ENCODE measurements around the gene C1QTNF6.
"Not testable (repeated sequence)": the region's sequence is repeated elsewhere in the genome, so short reads cannot be mapped to it uniquely, and the experiment has no call there.

Gene C1QTNF6

GRCh38 chr22:37187891-37188761 is at the start of gene C1QTNF6:
TSS of gene C1QTNF6 (minus strand) at chr22:37188247. CDS start at chr22:37188213, 34 bp downstream.
- no peak for DNase-seq (ENCODE audit: low read depth in 2 of 2, low spot score in 1 of 2)

DNA sequence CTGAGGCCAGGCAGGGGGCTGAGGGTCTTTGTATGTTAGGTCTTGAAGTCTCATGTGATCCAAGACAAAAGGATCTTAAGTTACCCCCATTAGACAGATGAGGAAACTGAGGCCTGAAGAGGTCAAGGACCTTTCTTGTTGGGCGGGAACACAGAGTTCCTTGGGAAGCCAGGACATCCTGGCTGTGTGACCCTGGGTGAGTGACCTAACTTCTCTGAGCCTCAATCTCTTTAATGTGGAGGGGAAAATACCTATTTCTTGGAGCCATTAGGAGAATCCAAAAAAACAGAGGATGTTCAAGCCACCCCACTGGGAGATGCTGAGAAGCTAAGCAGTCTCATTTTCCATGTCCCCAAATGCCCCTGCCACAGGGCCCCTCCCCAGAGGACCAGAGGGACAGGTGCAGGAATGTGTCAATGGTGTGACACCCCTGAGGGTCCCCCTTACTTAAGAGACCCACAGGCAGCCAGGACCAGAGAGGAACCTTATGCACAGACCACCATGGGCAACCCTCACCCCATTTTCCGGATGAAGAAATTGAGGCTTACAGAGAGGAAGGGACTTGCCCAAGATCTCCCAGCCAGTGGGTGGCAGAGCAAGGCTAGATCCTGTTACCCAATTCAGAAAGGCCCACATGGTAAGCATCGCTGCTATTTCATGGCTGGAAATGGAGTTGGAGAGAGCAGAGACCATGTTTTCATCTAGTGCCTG is 48.0 kb upstream of the C1QTNF6 start:
- DNase-seq (ENCODE audit: low read depth in 2 of 2, low spot score in 1 of 2), result no peak

GRCh38 chr22:37234736-37235711 is 47.0 kb upstream of the C1QTNF6 start:
- DNase-seq (ENCODE audit: low read depth in 2 of 2, low spot score in 1 of 2), result no peak

GRCh38 chr22:37233751-37234631 is 45.9 kb upstream of the C1QTNF6 start:
- DNase-seq (ENCODE audit: low read depth in 2 of 2, low spot score in 1 of 2), result no peak

- DNase-seq (ENCODE audit: low read depth in 2 of 2, low spot score in 1 of 2), result not testable (repeated sequence)
Observed at GRCh38 chr22:37233371-37233750, 45.3 kb upstream of the C1QTNF6 start.

- DNase-seq (ENCODE audit: low read depth in 2 of 2, low spot score in 1 of 2), result no peak
Observed at GRCh38 chr22:37232140-37232998, 44.3 kb upstream of the C1QTNF6 start.

- no peak for DNase-seq (ENCODE audit: low read depth in 2 of 2, low spot score in 1 of 2)
Observed at GRCh38 chr22:37231406-37232139, 43.5 kb upstream of the C1QTNF6 start.

- DNase-seq (ENCODE audit: low read depth in 2 of 2, low spot score in 1 of 2), result no peak
Observed at GRCh38 chr22:37230673-37231405, 42.8 kb upstream of the C1QTNF6 start.

DNA sequence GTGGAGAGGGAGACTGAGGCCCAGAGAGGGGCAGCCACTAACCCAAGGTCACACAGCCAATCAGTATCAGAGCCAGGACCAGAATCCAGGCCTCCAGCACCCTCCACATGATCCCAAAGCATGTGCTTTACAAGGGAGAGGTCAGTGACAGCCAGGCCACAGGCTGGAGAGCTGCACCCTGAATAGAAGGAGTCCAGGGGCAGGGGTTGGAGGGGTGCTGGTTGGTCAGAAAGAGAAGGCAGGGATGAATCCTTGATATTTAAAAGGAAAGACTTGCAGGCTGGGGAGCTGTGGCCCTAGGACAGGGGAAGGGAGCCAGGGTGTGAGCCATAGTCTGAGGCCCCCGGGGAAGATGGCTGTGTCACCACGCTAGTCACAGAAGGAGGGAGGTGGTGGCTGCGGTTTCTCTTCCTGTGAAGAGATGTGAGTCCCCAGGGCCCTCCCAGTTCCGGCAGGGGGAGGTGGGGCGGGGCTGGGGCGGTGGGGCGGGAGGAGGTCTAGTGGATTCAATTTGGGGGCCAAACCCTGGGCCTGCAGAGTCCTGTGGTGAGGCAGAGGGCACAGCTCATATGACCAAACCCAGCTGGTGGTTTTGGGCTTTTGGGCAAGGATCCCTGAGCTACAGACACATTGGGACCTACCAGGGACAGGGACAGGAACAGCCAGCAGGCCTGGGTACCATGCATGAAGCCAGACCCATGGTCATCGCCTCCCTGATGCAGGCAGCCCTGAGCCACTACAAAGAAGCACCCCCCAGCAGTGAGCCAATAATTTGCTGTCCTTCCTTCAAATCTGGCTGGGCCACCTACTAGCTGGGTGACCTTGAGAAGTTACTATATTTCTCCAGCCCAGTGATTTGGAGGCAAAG is 42.0 kb upstream of the C1QTNF6 start:
- DNase-seq (ENCODE audit: low read depth in 2 of 2, low spot score in 1 of 2), result peak; percentile 74 to 85

DNA sequence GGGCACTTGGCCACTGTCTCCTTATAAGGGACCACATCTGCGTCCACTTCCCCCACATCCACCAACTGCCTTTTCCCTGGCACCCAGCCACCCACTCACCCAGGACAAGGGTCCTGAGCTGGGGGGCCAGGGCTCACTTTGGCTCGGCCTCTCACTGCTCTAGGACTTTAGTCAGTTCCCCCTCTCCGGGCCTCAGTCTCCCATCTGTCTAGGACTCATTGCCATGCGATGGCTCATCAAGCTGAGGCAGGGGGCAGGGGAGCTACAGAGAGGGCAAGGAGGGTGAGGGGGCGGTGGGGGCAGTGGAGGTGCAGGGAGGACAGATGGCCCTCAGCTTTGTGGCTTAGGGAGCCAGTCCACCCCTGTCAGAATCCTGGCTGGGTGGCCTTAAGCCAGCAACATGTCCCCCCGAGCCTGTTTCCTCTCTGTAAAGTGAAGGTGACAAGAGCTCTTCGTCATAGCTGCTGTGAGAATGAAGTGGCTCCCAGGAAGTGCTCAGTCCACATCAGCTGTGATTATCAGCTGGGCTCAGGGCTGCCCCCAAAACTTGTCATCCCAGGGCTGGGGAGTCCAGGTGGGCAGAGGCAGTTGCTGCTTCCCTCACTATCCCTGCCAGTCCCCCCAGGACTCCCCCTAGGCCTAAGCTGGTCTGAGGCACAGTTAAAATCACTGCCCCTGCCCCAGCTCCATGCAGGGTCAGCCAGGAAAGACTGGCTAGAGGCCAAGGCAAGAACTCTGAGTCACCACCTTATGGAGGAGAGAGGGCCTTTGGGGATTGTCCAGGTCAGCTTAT is 41.2 kb upstream of the C1QTNF6 start:
- no peak for DNase-seq (ENCODE audit: low read depth in 2 of 2, low spot score in 1 of 2)

DNA sequence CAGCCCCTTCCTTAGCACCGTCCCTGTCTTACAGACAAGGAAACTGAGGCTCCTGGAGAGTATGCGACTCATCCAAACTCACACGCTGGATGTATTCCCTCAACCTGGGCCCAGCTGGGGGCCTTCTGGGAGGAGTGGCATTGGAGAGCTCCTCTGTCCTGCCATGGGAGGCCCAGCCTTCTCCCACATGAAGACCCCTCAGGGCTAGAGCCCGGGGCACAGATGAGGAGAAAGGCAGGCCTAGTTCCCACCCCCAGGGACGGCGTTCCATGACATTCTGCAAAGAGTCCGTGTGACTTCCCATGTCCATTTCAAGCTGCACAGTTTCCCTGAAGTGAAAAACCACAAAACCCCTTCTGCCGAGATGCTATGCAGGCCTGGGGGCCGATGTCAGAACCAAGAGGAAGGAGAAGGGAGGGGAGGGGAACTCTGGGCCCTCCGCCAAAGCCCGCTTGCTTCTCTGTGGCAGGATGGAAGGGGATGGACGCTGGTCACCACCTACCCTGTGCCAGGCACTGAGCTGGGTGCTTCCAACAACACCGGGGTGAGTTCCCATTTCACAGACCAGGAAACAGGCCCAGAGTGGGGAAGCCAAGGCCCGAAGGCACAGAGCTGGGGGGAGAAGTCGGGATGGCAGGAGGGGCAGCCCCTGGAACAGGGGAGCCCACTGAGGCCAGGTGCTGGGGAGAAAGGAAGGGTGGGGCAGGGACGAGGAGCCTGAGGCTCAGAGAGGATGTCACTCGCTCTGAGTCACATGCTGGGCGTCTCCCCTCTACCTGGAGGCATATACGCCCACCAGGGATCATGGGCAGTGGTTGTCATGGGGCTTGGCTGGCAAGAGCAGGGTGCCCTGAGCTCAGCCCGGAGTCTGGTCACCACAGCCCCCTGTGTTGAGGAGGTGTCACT is 40.3 kb upstream of the C1QTNF6 start:
- no peak for DNase-seq (ENCODE audit: low read depth in 2 of 2, low spot score in 1 of 2)

DNA sequence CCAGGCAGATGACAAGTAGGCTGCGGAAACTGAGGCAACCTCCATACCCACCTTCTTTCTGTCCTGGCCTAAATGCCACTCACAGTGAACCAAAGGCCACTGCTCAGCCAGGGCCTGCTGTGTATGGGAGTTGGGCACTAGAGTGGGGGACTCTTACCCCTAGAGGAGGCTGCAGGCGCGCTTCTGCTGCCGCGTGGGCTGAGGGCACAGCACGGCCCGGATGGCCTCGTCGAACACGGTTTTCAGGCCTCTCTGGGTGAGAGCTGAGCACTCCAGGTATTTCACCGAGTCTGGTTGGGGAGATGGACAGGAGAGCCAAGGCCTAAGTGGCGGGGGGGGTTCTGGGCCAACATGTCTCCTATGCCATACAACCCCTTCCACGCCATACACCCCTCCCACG is 38.5 kb upstream of the C1QTNF6 start:
- no peak for DNase-seq (ENCODE audit: low read depth in 2 of 2, low spot score in 1 of 2)

DNA sequence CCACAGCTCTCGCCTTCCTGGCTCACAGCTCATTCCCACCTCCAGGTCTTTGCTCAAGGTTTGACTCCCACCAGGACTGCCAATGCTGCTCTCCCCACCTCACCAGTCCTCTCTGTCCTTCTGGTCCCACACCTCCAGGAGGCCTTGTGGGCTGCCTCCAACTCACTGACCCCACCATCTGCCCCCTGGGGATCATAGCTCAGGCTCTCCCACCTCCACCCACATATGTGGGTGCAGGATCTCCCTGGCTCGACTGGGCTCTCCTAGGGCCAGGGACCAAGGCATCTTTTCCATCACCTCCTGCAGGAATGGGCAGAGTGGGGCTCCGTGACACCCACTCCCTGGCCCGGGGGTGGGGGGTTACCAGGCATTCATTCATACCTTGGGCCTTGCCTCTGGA is 38.0 kb upstream of the C1QTNF6 start:
- no peak for DNase-seq (ENCODE audit: low read depth in 2 of 2, low spot score in 1 of 2)

DNA sequence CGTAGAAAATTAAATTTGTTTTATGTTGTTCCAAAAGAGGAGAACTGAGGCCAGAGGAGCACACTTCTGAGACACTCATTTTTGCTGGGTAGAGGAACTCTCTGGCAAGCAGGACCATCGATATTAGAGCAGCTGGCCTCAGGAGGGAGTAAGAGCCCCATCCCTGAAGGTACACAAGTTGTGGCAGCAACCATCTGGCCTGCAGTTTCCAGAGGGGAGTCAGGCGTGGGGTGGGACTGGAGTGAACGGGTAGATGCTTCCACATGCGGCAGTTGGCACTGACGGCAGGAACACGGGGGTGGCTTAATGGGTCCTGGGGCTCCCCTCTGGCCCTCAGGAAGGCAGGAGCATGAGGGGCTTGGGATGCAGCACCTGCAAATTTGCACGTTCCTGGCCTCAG is 37.4 kb upstream of the C1QTNF6 start:
- no peak for DNase-seq (ENCODE audit: low read depth in 2 of 2, low spot score in 1 of 2)

- no peak for DNase-seq (ENCODE audit: low read depth in 2 of 2, low spot score in 1 of 2)
Observed at GRCh38 chr22:37224757-37225420, 36.8 kb upstream of the C1QTNF6 start.
